Mononuclear cell (primary cell): Measurements from ENCODE around the gene EIF1. TPM values are rescaled to one million over a fixed set of nuclear protein-coding genes. Genes with fewer than 3 reads are reported as not detected.
"Not testable (repeated sequence)": the region's sequence is repeated elsewhere in the genome, so short reads cannot be mapped to it uniquely, and the experiment has no call there.

Source experiments
- H3K27me3 ChIP-seq: 2 replicates; pipeline ENCODE4 v1.6.0; 2011; ENCODE audit warnings: low read length, control low read depth; ENCODE audit not compliant: insufficient read depth
- H3K4me1 ChIP-seq: 2 replicates; pipeline ENCODE4 v1.5.1; 2011; ENCODE audit warnings: mild to moderate bottlenecking, low read length, control low read depth; ENCODE audit not compliant: insufficient read depth
- H3K4me3 ChIP-seq: 2 replicates; pipeline ENCODE4 v1.5.1; 2011; ENCODE audit warnings: mild to moderate bottlenecking, low read length, moderate library complexity
- H3K9me3 ChIP-seq: 2 replicates; pipeline ENCODE4 v1.5.1; 2011; ENCODE audit warnings: low read depth, mild to moderate bottlenecking, control low read depth, low read length
- total RNA-seq: library from RNA; depleted of rRNA; stranded (reverse); fragments of >200 nt; gene quantifications from one replicate; pipeline ENCODE4 v1.2.3, GENCODE V29; 2012

Gene EIF1
- total RNA-seq, 1 donor: 719 TPM

GRCh38 chr17:41664587-41665565, 23.8 kb upstream of the EIF1 start:
- H3K9me3 ChIP-seq: no peaks in the 10 kb centered on the region
- no peaks in the 10 kb centered on the region for H3K27me3 ChIP-seq
- peaks cover 29% of the 10 kb centered on the region for H3K4me1 ChIP-seq
- H3K4me3 ChIP-seq: no peak overlapping the region

GRCh38 chr17:41665566-41666236, 23.0 kb upstream of the EIF1 start:
- Histone ChIP-seq H3K4me3 (peak overlapping the region; percentile 31), H3K4me1 (peaks cover 29% of the 10 kb centered on the region), H3K9me3 (no peaks in the 10 kb centered on the region), H3K27me3 (no peaks in the 10 kb centered on the region)

GRCh38 chr17:41666237-41666641, 22.4 kb upstream of the EIF1 start:
- Histone ChIP-seq H3K27me3 (no peaks in the 10 kb centered on the region), H3K9me3 (no peaks in the 10 kb centered on the region), H3K4me3 (peak overlapping the region; percentile 31), H3K4me1 (peaks cover 29% of the 10 kb centered on the region)

GRCh38 chr17:41666708-41667279, 21.9 kb upstream of the EIF1 start:
- Histone ChIP-seq H3K4me1 (peaks cover 29% of the 10 kb centered on the region), H3K9me3 (no peaks in the 10 kb centered on the region), H3K4me3 (peak overlapping the region; percentile 31), H3K27me3 (no peaks in the 10 kb centered on the region)

- Histone ChIP-seq H3K4me1 (peaks cover 29% of the 10 kb centered on the region), H3K9me3 (no peaks in the 10 kb centered on the region), H3K27me3 (no peaks in the 10 kb centered on the region), H3K4me3 (no peak overlapping the region)
These were observed 21.2 kb upstream of the EIF1 start for GRCh38 chr17:41667280-41668041.

- Histone ChIP-seq H3K27me3 (no peaks in the 10 kb centered on the region), H3K9me3 (no peaks in the 10 kb centered on the region), H3K4me1 (peaks cover 43% of the 10 kb centered on the region), H3K4me3 (no peak overlapping the region)
These were observed 16.5 kb upstream of the EIF1 start for GRCh38 chr17:41672153-41672552.

GRCh38 chr17:41675157-41676057, 13.3 kb upstream of the EIF1 start:
- not testable (repeated sequence) for H3K27me3 ChIP-seq, H3K9me3 ChIP-seq, H3K4me3 ChIP-seq
- H3K4me1 ChIP-seq: peaks cover 54% of the 10 kb centered on the region

GRCh38 chr17:41676058-41676419, 12.6 kb upstream of the EIF1 start:
- no peaks in the 10 kb centered on the region for H3K9me3 ChIP-seq
- H3K4me1 ChIP-seq: peaks cover 54% of the 10 kb centered on the region
- H3K27me3 ChIP-seq: no peaks in the 10 kb centered on the region
- H3K4me3 ChIP-seq: no peak overlapping the region

- Histone ChIP-seq H3K9me3 (no peaks in the 10 kb centered on the region), H3K27me3 (no peaks in the 10 kb centered on the region), H3K4me3 (peak overlapping the region; percentile 39), H3K4me1 (peaks cover 52% of the 10 kb centered on the region)
These were observed 10.2 kb upstream of the EIF1 start for GRCh38 chr17:41678411-41678906.

- H3K4me1 ChIP-seq: peaks cover 49% of the 10 kb centered on the region
- H3K27me3 ChIP-seq: no peaks in the 10 kb centered on the region
- H3K9me3 ChIP-seq: no peaks in the 10 kb centered on the region
- H3K4me3 ChIP-seq: peak overlapping the region; percentile 39
These were observed 9.6 kb upstream of the EIF1 start for GRCh38 chr17:41678907-41679739.

GRCh38 chr17:41679740-41680425, 8.8 kb upstream of the EIF1 start:
- Histone ChIP-seq H3K9me3 (no peaks in the 10 kb centered on the region), H3K27me3 (no peaks in the 10 kb centered on the region), H3K4me1 (peaks cover 49% of the 10 kb centered on the region), H3K4me3 (no peak overlapping the region)

GRCh38 chr17:41680426-41681040, 8.2 kb upstream of the EIF1 start:
- H3K4me1 ChIP-seq: peaks cover 46% of the 10 kb centered on the region

More at GRCh38 chr17:41680426-41681040, 8.2 kb upstream of the EIF1 start:
- no peaks in the 10 kb centered on the region for H3K9me3 ChIP-seq
- H3K27me3 ChIP-seq: no peaks in the 10 kb centered on the region
- H3K4me3 ChIP-seq: no peak overlapping the region
